Natural killer cell (primary cell): ENCODE data around the gene SF3A2. TPM values are rescaled to one million over a fixed set of nuclear protein-coding genes. Genes with fewer than 3 reads are reported as not detected.

ENCODE experiments used
- ATAC-seq, 3 donors: fragments of 150-1000 bp in 2 of 3; fragments of 200-7000 bp in 1 of 3; cut with Tn5 transposase; 1 replicate in 1 of 3; 2 replicates in 2 of 3; pipeline ENCODE4 v1.10.0; 2021; ENCODE audit warnings: mild to moderate bottlenecking in 2 of 3, moderate library complexity in 2 of 3
- DNase-seq, 2 donors: peaks; one replicate each; pipeline versions ENCODE4 v3.0.0 to v3.0.0-alpha.2; 2013 to 2021; ENCODE audit warnings: mixed read lengths in 1 of 2
- H3K27ac ChIP-seq: one replicate; pipeline ENCODE4 v1.5.1; 2013; ENCODE audit warnings: mild to moderate bottlenecking, low read length
- H3K27me3 ChIP-seq: one replicate; pipeline ENCODE4 v1.6.1; 2013; ENCODE audit warnings: low read length; ENCODE audit not compliant: control insufficient read depth, insufficient read depth
- H3K36me3 ChIP-seq: one replicate; pipeline ENCODE4 v1.6.1; 2013; ENCODE audit warnings: low read length; ENCODE audit not compliant: control insufficient read depth, insufficient read depth
- H3K4me1 ChIP-seq: one replicate; pipeline ENCODE4 v1.6.1; 2013; ENCODE audit warnings: low read length; ENCODE audit not compliant: control insufficient read depth, insufficient read depth
- H3K4me3 ChIP-seq: one replicate; pipeline ENCODE4 v1.5.1; 2013; ENCODE audit warnings: low read length
- H3K9me3 ChIP-seq: one replicate; pipeline ENCODE4 v1.6.1; 2013; ENCODE audit warnings: low read length; ENCODE audit not compliant: control insufficient read depth, insufficient read depth
- H3K27ac Mint-ChIP-seq, 2 donors: one replicate each; pipeline ENCODE4 v1.8.0; 2022; ENCODE audit warnings: mild to moderate bottlenecking in 2 of 2, mixed read lengths in 2 of 2, moderate library complexity in 1 of 2
- H3K27me3 Mint-ChIP-seq, 2 donors: one replicate each; pipeline ENCODE4 v1.8.0; 2022; ENCODE audit warnings: low read depth in 2 of 2, mixed read lengths in 2 of 2
- H3K36me3 Mint-ChIP-seq: one replicate; pipeline ENCODE4 v1.8.0; 2022; ENCODE audit warnings: mixed read lengths
- H3K4me1 Mint-ChIP-seq, 2 donors: one replicate each; pipeline ENCODE4 v1.8.0; 2022; ENCODE audit warnings: mixed read lengths in 2 of 2
- H3K4me3 Mint-ChIP-seq: one replicate; pipeline ENCODE4 v1.8.0; 2022; ENCODE audit warnings: mild to moderate bottlenecking, moderate library complexity, mixed read lengths
- H3K9me3 Mint-ChIP-seq, 2 donors: one replicate each; pipeline ENCODE4 v1.8.0; 2022; ENCODE audit warnings: mixed read lengths in 2 of 2
- WGBS: methylation state at CpG from one replicate; pipeline ENCODE4 v1.1.7; 2013; ENCODE audit warnings: missing lambda C conversion rate; ENCODE audit not compliant: insufficient coverage; 5-methylcytosine and 5-hydroxymethylcytosine counted together
- intact Hi-C: fragments of 100-400 bp; cut with micrococcal nuclease; formaldehyde crosslinking; loops from one replicate; pipeline ENCODE4 v1.14.2; 2022
- total RNA-seq, 4 donors: library from RNA; stranded (reverse); fragments of 120-200 nt in 1 of 4; gene quantifications; one replicate each; pipeline versions ENCODE4 v1.2.3 to v1.2.4, GENCODE V29; 2013 to 2022
- TF ChIP-seq, protein P1 (sequence below): fragments of 200-600 bp; IDR thresholded peaks from one replicate; pipeline ENCODE4 v1.8.0; 2022; ENCODE audit warnings: antibody characterized with exemption

The SF3A2 gene
- total RNA-seq, 3 donors from 2014 or later (not counting 1 experiment from before 2014, with no cell fraction given), result 143 to 165 (median 147) TPM

DNA sequence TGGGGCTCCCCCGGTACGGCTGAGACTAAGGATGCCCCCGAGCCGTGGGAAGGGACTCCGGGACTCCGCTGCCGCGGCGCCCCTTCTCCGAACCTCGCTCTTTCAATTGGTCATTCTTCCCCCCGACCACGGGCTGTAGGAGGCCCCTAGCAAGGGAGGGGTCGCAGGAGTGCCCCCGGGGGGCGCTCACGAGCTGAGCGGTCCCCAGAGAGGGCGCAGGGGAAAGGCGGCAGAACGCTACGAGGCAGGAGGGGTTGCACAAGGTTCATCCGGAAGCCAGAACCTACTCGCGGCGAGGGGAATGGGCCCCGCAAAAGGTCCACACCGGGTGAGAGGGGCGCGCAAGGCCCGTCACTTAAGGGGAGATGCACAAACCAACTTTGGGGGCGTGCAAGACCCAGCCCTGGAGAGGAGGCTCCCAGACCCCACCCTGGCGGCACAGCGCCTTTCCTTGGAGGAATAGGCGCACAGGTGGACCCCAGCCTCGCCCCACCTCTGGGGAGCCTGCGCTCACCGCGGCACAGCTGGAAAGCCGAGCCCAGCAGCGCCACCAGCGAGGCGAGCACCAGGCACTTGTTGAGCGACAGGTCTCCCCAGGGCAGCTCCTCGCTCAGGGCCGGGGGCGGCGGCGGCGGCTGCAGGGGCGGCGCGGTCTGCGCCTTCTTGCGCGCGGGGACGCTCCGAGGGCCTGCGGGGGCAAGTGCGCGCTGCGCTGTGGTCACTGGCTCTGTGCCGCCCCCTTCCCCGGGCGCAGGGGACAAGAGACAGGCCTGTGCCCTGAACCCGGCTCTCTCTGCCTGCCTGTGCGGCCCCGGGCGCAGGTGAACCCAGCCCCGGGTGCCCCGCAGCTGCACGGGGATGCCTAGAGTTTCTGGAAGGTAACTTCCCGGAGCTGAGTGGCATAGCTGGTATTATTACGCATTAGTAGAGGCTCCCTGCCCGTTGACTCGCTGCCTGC, 16.8 kb downstream of the SF3A2 start:
- Histone ChIP-seq H3K4me1 (peaks cover 49% of the 10 kb centered on the region), H3K27me3 (peaks cover 31% of the 10 kb centered on the region), H3K9me3 (no peaks in the 10 kb centered on the region), H3K36me3 (peaks cover 1% of the 10 kb centered on the region), H3K27ac (no peak overlapping the region), H3K4me3 (peak overlapping the region; percentile 26)
- Mint-ChIP-seq H3K27me3 (peaks cover 0 to 18% of the 10 kb centered on the region in 2 donors), H3K4me1 (peaks cover 0 to 17% of the 10 kb centered on the region in 2 donors), H3K9me3 (no peaks in the 10 kb centered on the region), H3K27ac (no peak overlapping the region), H3K4me3 (peak overlapping the region; percentile 75), H3K36me3 (no peaks in the 10 kb centered on the region)
- peak in 1 of 2 donors; percentile 75 for DNase-seq
- peak; percentile 44 to 66 (median 66) for ATAC-seq
- 9% methylated on average over 77 of the region's 77 CpGs for WGBS
- intact Hi-C loops, result no loop called here
- TF ChIP-seq, protein P1, sequence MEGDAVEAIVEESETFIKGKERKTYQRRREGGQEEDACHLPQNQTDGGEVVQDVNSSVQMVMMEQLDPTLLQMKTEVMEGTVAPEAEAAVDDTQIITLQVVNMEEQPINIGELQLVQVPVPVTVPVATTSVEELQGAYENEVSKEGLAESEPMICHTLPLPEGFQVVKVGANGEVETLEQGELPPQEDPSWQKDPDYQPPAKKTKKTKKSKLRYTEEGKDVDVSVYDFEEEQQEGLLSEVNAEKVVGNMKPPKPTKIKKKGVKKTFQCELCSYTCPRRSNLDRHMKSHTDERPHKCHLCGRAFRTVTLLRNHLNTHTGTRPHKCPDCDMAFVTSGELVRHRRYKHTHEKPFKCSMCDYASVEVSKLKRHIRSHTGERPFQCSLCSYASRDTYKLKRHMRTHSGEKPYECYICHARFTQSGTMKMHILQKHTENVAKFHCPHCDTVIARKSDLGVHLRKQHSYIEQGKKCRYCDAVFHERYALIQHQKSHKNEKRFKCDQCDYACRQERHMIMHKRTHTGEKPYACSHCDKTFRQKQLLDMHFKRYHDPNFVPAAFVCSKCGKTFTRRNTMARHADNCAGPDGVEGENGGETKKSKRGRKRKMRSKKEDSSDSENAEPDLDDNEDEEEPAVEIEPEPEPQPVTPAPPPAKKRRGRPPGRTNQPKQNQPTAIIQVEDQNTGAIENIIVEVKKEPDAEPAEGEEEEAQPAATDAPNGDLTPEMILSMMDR, result peak; percentile 33

DNA sequence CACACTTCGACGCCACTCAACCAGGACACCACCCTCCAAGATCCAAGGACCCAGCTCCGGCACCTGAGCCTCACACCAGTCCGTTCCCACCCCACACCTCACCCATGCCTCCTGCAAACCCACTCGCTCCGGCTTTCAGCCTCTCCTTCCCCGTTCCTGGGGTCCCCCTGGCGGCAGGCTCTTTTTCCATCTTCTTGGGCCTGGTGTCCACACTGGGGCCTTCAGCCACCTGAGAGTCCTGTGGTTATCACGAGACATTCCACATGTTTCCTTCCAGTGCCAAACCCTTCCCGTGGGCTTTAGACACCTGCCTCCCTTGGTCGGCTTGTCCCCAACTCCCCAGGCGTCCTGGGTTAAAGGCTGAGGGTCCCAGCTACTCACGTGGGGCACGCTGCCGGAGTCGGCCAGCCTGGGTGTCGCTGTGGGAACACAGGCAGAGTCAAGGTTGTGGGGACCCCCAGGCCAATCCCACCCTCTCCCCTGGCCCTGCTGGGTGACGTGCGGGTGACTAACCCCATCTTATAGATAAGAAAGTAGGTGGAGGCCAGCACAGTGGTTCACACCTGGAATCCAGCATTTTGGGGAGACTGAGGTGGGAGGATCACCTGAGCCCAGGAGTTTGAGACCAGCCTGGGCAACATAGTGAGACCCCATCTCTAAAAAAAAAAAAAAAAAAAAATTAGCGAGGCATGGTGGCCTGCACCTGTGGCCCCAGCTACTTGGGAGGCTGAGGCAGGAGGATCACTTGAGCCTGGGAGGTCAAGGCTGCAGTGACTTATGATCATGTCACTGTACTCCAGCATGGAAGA, 17.6 kb downstream of the SF3A2 start:
- WGBS, result 84% methylated on average over 19 of the region's 20 CpGs
- peak overlapping the region; percentile 50 for H3K4me3 Mint-ChIP-seq
- H3K36me3 Mint-ChIP-seq, result no peaks in the 10 kb centered on the region
- Histone ChIP-seq H3K9me3 (no peaks in the 10 kb centered on the region), H3K4me1 (peaks cover 54% of the 10 kb centered on the region), H3K27me3 (peaks cover 31% of the 10 kb centered on the region), H3K36me3 (no peaks in the 10 kb centered on the region), H3K4me3 (no peak overlapping the region), H3K27ac (no peak overlapping the region)
- ATAC-seq (no peak), DNase-seq (no peak)
- TF ChIP-seq, protein P1, result no peak
- intact Hi-C loops, result no loop called here
- H3K27ac Mint-ChIP-seq, result no peak overlapping the region
- no peaks in the 10 kb centered on the region for H3K9me3 Mint-ChIP-seq
- H3K27me3 Mint-ChIP-seq, result peaks cover 0 to 18% of the 10 kb centered on the region in 2 donors
- H3K4me1 Mint-ChIP-seq, result peaks cover 0 to 17% of the 10 kb centered on the region in 2 donors

DNA sequence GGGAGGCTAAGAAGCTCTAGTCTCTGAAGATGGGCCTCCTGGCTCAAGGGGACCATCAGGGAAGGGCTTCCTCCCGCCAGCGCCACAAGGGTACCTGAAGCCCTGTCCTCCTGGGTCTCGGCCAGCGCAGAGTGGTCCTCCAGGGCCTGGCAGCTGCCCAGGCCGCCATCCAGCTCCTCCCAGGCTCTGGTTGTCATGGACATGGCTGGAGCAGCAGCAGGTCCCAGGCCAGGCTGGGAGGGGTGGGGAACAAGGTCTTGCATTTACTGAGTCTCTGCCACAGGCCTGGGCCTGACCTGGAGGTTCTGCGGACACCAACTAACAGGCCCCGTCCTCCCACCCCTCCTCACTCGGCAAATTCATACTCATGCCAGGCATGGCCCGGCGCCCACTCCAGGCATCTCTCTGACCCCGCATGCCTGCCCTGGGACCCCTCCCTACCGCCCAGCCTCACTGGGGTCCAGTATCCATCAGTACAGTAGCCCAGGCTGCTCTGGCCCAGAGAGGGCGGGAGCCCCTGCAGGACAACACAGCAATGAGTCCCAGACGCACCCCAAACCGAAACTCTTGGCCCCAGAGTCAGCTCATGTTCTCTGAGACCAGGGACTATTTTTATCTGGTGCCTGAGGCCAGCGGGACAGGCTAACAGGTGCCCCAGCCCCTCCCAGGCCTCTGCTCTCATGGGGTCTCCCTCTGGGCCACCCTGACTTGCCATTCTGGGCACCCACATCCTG, 18.7 kb downstream of the SF3A2 start:
- H3K27me3 ChIP-seq, result peaks cover 27% of the 10 kb centered on the region
- no peaks in the 10 kb centered on the region for H3K9me3 ChIP-seq
- Mint-ChIP-seq H3K4me3 (no peak overlapping the region), H3K27me3 (peaks cover 0 to 18% of the 10 kb centered on the region in 2 donors), H3K9me3 (no peaks in the 10 kb centered on the region), H3K36me3 (no peaks in the 10 kb centered on the region), H3K4me1 (peaks cover 3 to 20% of the 10 kb centered on the region in 2 donors), H3K27ac (no peak overlapping the region)
- no peaks in the 10 kb centered on the region for H3K36me3 ChIP-seq
- ATAC-seq (no peak), DNase-seq (no peak)
- intact Hi-C loops, result no loop called here
- TF ChIP-seq, protein P1, result no peak
- H3K4me1 ChIP-seq, result peaks cover 57% of the 10 kb centered on the region
- H3K27ac ChIP-seq, result no peak overlapping the region
- 91% methylated on average over 16 of the region's 16 CpGs for WGBS
- no peak overlapping the region for H3K4me3 ChIP-seq
